ENCODE results near the gene PRKCA.

PRKCA gene

GRCh38 chr17:66841328-66841727 is 538.9 kb downstream of the PRKCA start:
- Histone ChIP-seq H3K9ac (ENCODE audit: low read depth, low read length) (no peak overlapping the region), H3K36me3 (ENCODE audit: insufficient read depth, low read length) (no peaks in the 10 kb centered on the region), H3K27me3 (ENCODE audit: insufficient read depth, low read length) (peaks cover 7% of the 10 kb centered on the region; the same call in 1 of the 2 replicates), H3K27ac (ENCODE audit: low read depth, low read length) (no peak overlapping the region), H3K4me3 (ENCODE audit: low read length) (no peak overlapping the region), H3K9me3 (ENCODE audit: insufficient read depth, low read depth, low read length) (peaks cover 2% of the 10 kb centered on the region; the same call in 1 of the 2 replicates), H3K4me1 (ENCODE audit: insufficient read depth, low read length) (no peaks in the 10 kb centered on the region)
- 73% methylated on average over 4 of the region's 4 CpGs for WGBS

GRCh38 chr17:66841744-66842143 is 539.3 kb downstream of the PRKCA start:
- Histone ChIP-seq H3K9ac (ENCODE audit: low read depth, low read length) (no peak overlapping the region), H3K4me3 (ENCODE audit: low read length) (no peak overlapping the region), H3K4me1 (ENCODE audit: insufficient read depth, low read length) (no peaks in the 10 kb centered on the region), H3K36me3 (ENCODE audit: insufficient read depth, low read length) (no peaks in the 10 kb centered on the region), H3K27ac (ENCODE audit: low read depth, low read length) (no peak overlapping the region), H3K27me3 (ENCODE audit: insufficient read depth, low read length) (peaks cover 3% of the 10 kb centered on the region; the same call in 1 of the 2 replicates), H3K9me3 (ENCODE audit: insufficient read depth, low read depth, low read length) (peaks cover 7% of the 10 kb centered on the region; the same call in 1 of the 2 replicates)
- WGBS = 100% methylated on average over 4 of the region's 4 CpGs

- Histone ChIP-seq H3K4me3 (ENCODE audit: low read length) (no peak overlapping the region), H3K27ac (ENCODE audit: low read depth, low read length) (no peak overlapping the region)
- WGBS = 92% methylated on average over 5 of the region's 5 CpGs
Observed at GRCh38 chr17:66842505-66842904, 540.1 kb downstream of the PRKCA start.

GRCh38 chr17:66842959-66843358 is 540.5 kb downstream of the PRKCA start:
- H3K4me3 ChIP-seq (ENCODE audit: low read length) = no peak overlapping the region
- no peaks in the 10 kb centered on the region for H3K27me3 ChIP-seq (ENCODE audit: insufficient read depth, low read length)
- no peaks in the 10 kb centered on the region for H3K36me3 ChIP-seq (ENCODE audit: insufficient read depth, low read length)
- H3K9ac ChIP-seq (ENCODE audit: low read depth, low read length) = no peak overlapping the region
- H3K27ac ChIP-seq (ENCODE audit: low read depth, low read length) = no peak overlapping the region
- H3K9me3 ChIP-seq (ENCODE audit: insufficient read depth, low read depth, low read length) = peaks cover 10% of the 10 kb centered on the region; the same call in 1 of the 2 replicates
- WGBS = 97% methylated on average over 3 of the region's 3 CpGs
- H3K4me1 ChIP-seq (ENCODE audit: insufficient read depth, low read length) = no peaks in the 10 kb centered on the region

More at GRCh38 chr17:66842505-66842904, 540.1 kb downstream of the PRKCA start:
- Histone ChIP-seq H3K9ac (ENCODE audit: low read depth, low read length) (no peak overlapping the region), H3K27me3 (ENCODE audit: insufficient read depth, low read length) (no peaks in the 10 kb centered on the region), H3K36me3 (ENCODE audit: insufficient read depth, low read length) (no peaks in the 10 kb centered on the region), H3K4me1 (ENCODE audit: insufficient read depth, low read length) (no peaks in the 10 kb centered on the region), H3K9me3 (ENCODE audit: insufficient read depth, low read depth, low read length) (peaks cover 10% of the 10 kb centered on the region; the same call in 1 of the 2 replicates)

GRCh38 chr17:66843627-66844026 is 541.2 kb downstream of the PRKCA start:
- H3K27ac ChIP-seq (ENCODE audit: low read depth, low read length) = no peak overlapping the region
- no peaks in the 10 kb centered on the region for H3K36me3 ChIP-seq (ENCODE audit: insufficient read depth, low read length)
- H3K9ac ChIP-seq (ENCODE audit: low read depth, low read length) = no peak overlapping the region
- H3K9me3 ChIP-seq (ENCODE audit: insufficient read depth, low read depth, low read length) = peaks cover 10% of the 10 kb centered on the region; the same call in 1 of the 2 replicates
- no peaks in the 10 kb centered on the region for H3K27me3 ChIP-seq (ENCODE audit: insufficient read depth, low read length)
- H3K4me3 ChIP-seq (ENCODE audit: low read length) = no peak overlapping the region
- H3K4me1 ChIP-seq (ENCODE audit: insufficient read depth, low read length) = no peaks in the 10 kb centered on the region
- WGBS = 88% methylated on average over 4 of the region's 4 CpGs

- no peaks in the 10 kb centered on the region for H3K4me1 ChIP-seq (ENCODE audit: insufficient read depth, low read length)
- H3K36me3 ChIP-seq (ENCODE audit: insufficient read depth, low read length) = no peaks in the 10 kb centered on the region
- H3K27me3 ChIP-seq (ENCODE audit: insufficient read depth, low read length) = no peaks in the 10 kb centered on the region
- 76% methylated on average over 3 of the region's 3 CpGs for WGBS
- no peak overlapping the region for H3K4me3 ChIP-seq (ENCODE audit: low read length)
- no peak overlapping the region for H3K9ac ChIP-seq (ENCODE audit: low read depth, low read length)
- no peak overlapping the region for H3K27ac ChIP-seq (ENCODE audit: low read depth, low read length)
- H3K9me3 ChIP-seq (ENCODE audit: insufficient read depth, low read depth, low read length) = peaks cover 10% of the 10 kb centered on the region; the same call in 1 of the 2 replicates
Observed at GRCh38 chr17:66847704-66848103, 545.3 kb downstream of the PRKCA start.

GRCh38 chr17:66848496-66848895 is 546.1 kb downstream of the PRKCA start:
- Histone ChIP-seq H3K27ac (ENCODE audit: low read depth, low read length) (no peak overlapping the region), H3K9ac (ENCODE audit: low read depth, low read length) (no peak overlapping the region), H3K9me3 (ENCODE audit: insufficient read depth, low read depth, low read length) (peaks cover 10% of the 10 kb centered on the region; the same call in 1 of the 2 replicates), H3K4me1 (ENCODE audit: insufficient read depth, low read length) (no peaks in the 10 kb centered on the region), H3K27me3 (ENCODE audit: insufficient read depth, low read length) (no peaks in the 10 kb centered on the region), H3K4me3 (ENCODE audit: low read length) (no peak overlapping the region), H3K36me3 (ENCODE audit: insufficient read depth, low read length) (no peaks in the 10 kb centered on the region)
- WGBS = 94% methylated on average over 6 of the region's 6 CpGs

GRCh38 chr17:66849032-66849655 is 546.7 kb downstream of the PRKCA start:
- WGBS = 90% methylated on average over 10 of the region's 14 CpGs
- Histone ChIP-seq H3K4me1 (ENCODE audit: insufficient read depth, low read length) (no peaks in the 10 kb centered on the region), H3K27me3 (ENCODE audit: insufficient read depth, low read length) (no peaks in the 10 kb centered on the region)

GRCh38 chr17:66849851-66850580 is 547.6 kb downstream of the PRKCA start:
- H3K27me3 ChIP-seq (ENCODE audit: insufficient read depth, low read length) = no peaks in the 10 kb centered on the region
- no peak overlapping the region for H3K4me3 ChIP-seq (ENCODE audit: low read length)
- no peak overlapping the region for H3K27ac ChIP-seq (ENCODE audit: low read depth, low read length)
- H3K9me3 ChIP-seq (ENCODE audit: insufficient read depth, low read depth, low read length) = peaks cover 13% of the 10 kb centered on the region
- no peak overlapping the region for H3K9ac ChIP-seq (ENCODE audit: low read depth, low read length)
- H3K36me3 ChIP-seq (ENCODE audit: insufficient read depth, low read length) = no peaks in the 10 kb centered on the region
- H3K4me1 ChIP-seq (ENCODE audit: insufficient read depth, low read length) = no peaks in the 10 kb centered on the region
- WGBS = 89% methylated on average over 4 of the region's 4 CpGs

More at GRCh38 chr17:66849032-66849655, 546.7 kb downstream of the PRKCA start:
- H3K27ac ChIP-seq (ENCODE audit: low read depth, low read length) = no peak overlapping the region
- no peak overlapping the region for H3K9ac ChIP-seq (ENCODE audit: low read depth, low read length)
- H3K4me3 ChIP-seq (ENCODE audit: low read length) = no peak overlapping the region
- H3K9me3 ChIP-seq (ENCODE audit: insufficient read depth, low read depth, low read length) = peaks cover 10% of the 10 kb centered on the region; the same call in 1 of the 2 replicates
- no peaks in the 10 kb centered on the region for H3K36me3 ChIP-seq (ENCODE audit: insufficient read depth, low read length)

- Histone ChIP-seq H3K27me3 (ENCODE audit: insufficient read depth, low read length) (no peaks in the 10 kb centered on the region), H3K36me3 (ENCODE audit: insufficient read depth, low read length) (no peaks in the 10 kb centered on the region), H3K4me1 (ENCODE audit: insufficient read depth, low read length) (no peaks in the 10 kb centered on the region), H3K4me3 (ENCODE audit: low read length) (no peak overlapping the region), H3K9me3 (ENCODE audit: insufficient read depth, low read depth, low read length) (peaks cover 14% of the 10 kb centered on the region), H3K27ac (ENCODE audit: low read depth, low read length) (no peak overlapping the region), H3K9ac (ENCODE audit: low read depth, low read length) (no peak overlapping the region)
- 88% methylated on average over 3 of the region's 3 CpGs for WGBS
Observed at GRCh38 chr17:66850692-66851091, 548.3 kb downstream of the PRKCA start.

- no peak overlapping the region for H3K4me3 ChIP-seq (ENCODE audit: low read length)
- no peaks in the 10 kb centered on the region for H3K4me1 ChIP-seq (ENCODE audit: insufficient read depth, low read length)
- H3K9ac ChIP-seq (ENCODE audit: low read depth, low read length) = no peak overlapping the region
- peaks cover 4% of the 10 kb centered on the region for H3K9me3 ChIP-seq (ENCODE audit: insufficient read depth, low read depth, low read length)
- no peak overlapping the region for H3K27ac ChIP-seq (ENCODE audit: low read depth, low read length)
- no peaks in the 10 kb centered on the region for H3K36me3 ChIP-seq (ENCODE audit: insufficient read depth, low read length)
- 86% methylated on average over 10 of the region's 10 CpGs for WGBS
- no peaks in the 10 kb centered on the region for H3K27me3 ChIP-seq (ENCODE audit: insufficient read depth, low read length)
Observed at GRCh38 chr17:66855204-66855603, 552.8 kb downstream of the PRKCA start.
